GM12878 (cell line): ENCODE measurements around the gene SMARCC1. TPM values are rescaled to one million over a fixed set of nuclear protein-coding genes. Genes with fewer than 3 reads are reported as not detected.

ENCODE experiments used
- ATAC-seq: fragments of 200-7000 bp; cut with Tn5 transposase; 3 replicates; pipeline ENCODE4 v1.9.1; 2020; ENCODE audit warnings: mild to moderate bottlenecking, moderate library complexity
- BruUV-seq: library from RNA; stranded (reverse); fragments of 400-500 nt; replicated peaks from 2 replicates; lab custom pipeline; 2021; lab: Mats Ljungman, UMichigan
- CTCF ChIA-PET: fragments of 300-600 bp; sonication (Branson Sonifier 250); formaldehyde crosslinking; extraction: SDS; loops from one replicate; lab custom pipeline; 2021; ENCODE audit warnings: inconsistent platforms; lab: Yijun Ruan, JAX
- POLR2A ChIA-PET: fragments of 350-600 bp; formaldehyde crosslinking; extraction: SDS; loops from one replicate; lab custom pipeline; 2021; ENCODE audit warnings: inconsistent platforms; lab: Charles Lee
- RAD21 ChIA-PET: fragments of 300-600 bp; sonication (Branson Sonifier 250); formaldehyde crosslinking; loops from one replicate; lab custom pipeline; 2023; ENCODE audit warnings: antibody characterized with exemption; ENCODE audit not compliant: unreplicated experiment; lab: Charles Lee
- SMC1A ChIA-PET: fragments of 300-600 bp; sonication (Branson Sonifier 250); formaldehyde crosslinking; loops from one replicate; lab custom pipeline; 2023; ENCODE audit not compliant: unreplicated experiment, uncharacterized antibody; lab: Charles Lee
- DNase-seq: peaks from one replicate; pipeline ENCODE4 v3.0.0-alpha.2; 2011; ENCODE audit warnings: low read depth, low spot score
- FAIRE-seq: peaks from 3 replicates; lab custom pipeline; 2011; peaks lifted over from hg19 to GRCh38; lab: Jason Lieb, UNC
- H2AFZ ChIP-seq: 2 replicates; pipeline ENCODE4 v1.6.0; 2011; ENCODE audit warnings: low read depth, low read length, control low read depth; ENCODE audit not compliant: control insufficient read depth
- H3K27ac ChIP-seq: 2 replicates; pipeline ENCODE4 v1.5.1; 2011; ENCODE audit warnings: control low read depth; ENCODE audit not compliant: control insufficient read depth, insufficient read depth
- H3K27me3 ChIP-seq, 2 experiments: replicated peaks in 1 of 2; 2 replicates each; pipeline versions ENCODE4 v1.6.0 to v1.6.1; 2011; ENCODE audit warnings: low read length in 1 of 2; ENCODE audit not compliant: control insufficient read depth in 2 of 2, insufficient read depth in 2 of 2
- H3K36me3 ChIP-seq, 2 experiments: 2 replicates each; pipeline ENCODE4 v1.5.1; 2011; ENCODE audit warnings: low read length in 1 of 2; ENCODE audit not compliant: control insufficient read depth in 2 of 2, insufficient read depth in 2 of 2
- H3K4me1 ChIP-seq: 2 replicates; pipeline ENCODE4 v1.6.1; 2011; ENCODE audit warnings: mild to moderate bottlenecking, low read length, moderate library complexity, mixed read lengths; ENCODE audit not compliant: control insufficient read depth, insufficient read depth
- H3K4me2 ChIP-seq: 2 replicates; pipeline ENCODE4 v1.6.0; 2011; ENCODE audit warnings: control low read depth; ENCODE audit not compliant: control insufficient read depth, insufficient read depth
- H3K4me3 ChIP-seq: fragments of 200-600 bp; sonication (generic); 2 replicates; pipeline ENCODE4 v1.5.1; 2016
- H3K79me2 ChIP-seq: 2 replicates; pipeline ENCODE4 v1.6.0; 2011; ENCODE audit warnings: low read length; ENCODE audit not compliant: control insufficient read depth, insufficient read depth
- H3K9ac ChIP-seq: 2 replicates; pipeline ENCODE4 v1.8.0; 2011; ENCODE audit warnings: low read length, control low read depth, mixed read lengths; ENCODE audit not compliant: control insufficient read depth, insufficient read depth
- H3K9me3 ChIP-seq: replicated peaks from 3 replicates; pipeline ENCODE4 v1.5.1; 2011; ENCODE audit warnings: mild to moderate bottlenecking, low read length; ENCODE audit not compliant: control insufficient read depth, insufficient read depth
- H4K20me1 ChIP-seq: 2 replicates; pipeline ENCODE4 v1.6.0; 2011; ENCODE audit not compliant: control insufficient read depth, insufficient read depth
- ASH2L ChIP-seq: fragments of 300-600, 200-600 bp; sonication (generic); IDR thresholded peaks from 2 replicates; pipeline ENCODE4 v1.6.1; 2017; ENCODE audit warnings: low read depth, mild to moderate bottlenecking, borderline replicate concordance
- CHD2 ChIP-seq: IDR thresholded peaks from 2 replicates; pipeline ENCODE4 v1.6.1; 2011; ENCODE audit warnings: low read depth, low read length, improper control_type of control experiment, borderline replicate concordance
- FOS ChIP-seq: IDR thresholded peaks from 3 replicates; pipeline ENCODE4 v1.6.1; 2011; ENCODE audit warnings: borderline replicate concordance; ENCODE audit not compliant: insufficient read length; ENCODE audit errors: extremely low read depth
- MXI1 ChIP-seq: fragments of 150-350 bp; IDR thresholded peaks from 2 replicates; pipeline ENCODE4 v1.6.1; 2011; ENCODE audit warnings: low read depth, mild to moderate bottlenecking, inconsistent platforms, low read length, improper control_type of control experiment
- SMAD1 ChIP-seq: fragments of 450-650 bp; IDR thresholded peaks from 2 replicates; pipeline ENCODE4 v1.6.1; 2018; ENCODE audit warnings: mild to moderate bottlenecking, low read depth; ENCODE audit not compliant: partially characterized antibody
- TAF1 ChIP-seq: IDR thresholded peaks from 2 replicates; pipeline ENCODE4 v1.6.1; 2011; ENCODE audit warnings: mild to moderate bottlenecking, low read depth, low read length, borderline replicate concordance
- TCF7 ChIP-seq: IDR thresholded peaks from 2 replicates; pipeline ENCODE4 v1.6.1; 2014; ENCODE audit warnings: antibody characterized with exemption, borderline replicate concordance
- WRNIP1 ChIP-seq: IDR thresholded peaks from 2 replicates; pipeline ENCODE4 v1.6.1; 2011; ENCODE audit warnings: low read depth, low read length, improper control_type of control experiment, borderline replicate concordance
- ZNF274 ChIP-seq: IDR thresholded peaks from one replicate; pipeline ENCODE4 v1.8.0; 2011; ENCODE audit not compliant: insufficient read length, insufficient read depth
- WGBS: methylation state at CpG from one replicate; pipeline ENCODE4 v1.1.6; 2016; ENCODE audit warnings: low lambda C conversion rate; ENCODE audit not compliant: insufficient replicate concordance, insufficient coverage; ENCODE audit errors: missing lambda C conversion rate; 5-methylcytosine and 5-hydroxymethylcytosine counted together
- in situ Hi-C: fragments of 300-500 bp; cut with MboI; formaldehyde crosslinking; loops from 9 replicates; pipeline ENCODE4 v1.14.3; 2018; ENCODE audit warnings: mixed read lengths
- intact Hi-C: fragments of 100-400 bp; cut with micrococcal nuclease; formaldehyde crosslinking; loops from one replicate; pipeline ENCODE4 v1.14.2; 2022; ENCODE audit not compliant: unreplicated experiment
- polyA plus RNA-seq, 11 experiments: library from polyadenylated mRNA; depleted of rRNA in 4 of 11; unstranded in 6 of 11; stranded (reverse) in 5 of 11; fragments of >200 nt; fragmentation: Nextera tagmentation in 4 of 11; fragmentation: Illumina TruSeq in 1 of 11; extraction: Ambion mirVana in 4 of 11; extraction: Trizol in 1 of 11; gene quantifications; 1 replicate in 1 of 11; 2 replicates in 10 of 11; pipeline versions ENCODE4 v1.2.1 to v1.2.3, GENCODE V29; 2011 to 2016; ENCODE audit warnings: inconsistent platforms in 2 of 11, missing spikeins in 2 of 11, low read depth in 1 of 11
- total RNA-seq, 4 experiments: library from RNA; depleted of rRNA in 3 of 4; stranded (reverse); fragments of >200 nt in 3 of 4; fragmentation: Illumina TruSeq in 1 of 4; extraction: Trizol in 1 of 4; gene quantifications; 2 replicates each; pipeline versions ENCODE4 v1.2.1 to v1.2.3, GENCODE V29; 2013 to 2021

Gene SMARCC1
- total and polyA plus RNA-seq, 10 of the 15 experiments (the other 5 are each of a cell fraction or from before 2014, with no cell fraction given), result 26.6 to 147 (median 57.1) TPM

DNA sequence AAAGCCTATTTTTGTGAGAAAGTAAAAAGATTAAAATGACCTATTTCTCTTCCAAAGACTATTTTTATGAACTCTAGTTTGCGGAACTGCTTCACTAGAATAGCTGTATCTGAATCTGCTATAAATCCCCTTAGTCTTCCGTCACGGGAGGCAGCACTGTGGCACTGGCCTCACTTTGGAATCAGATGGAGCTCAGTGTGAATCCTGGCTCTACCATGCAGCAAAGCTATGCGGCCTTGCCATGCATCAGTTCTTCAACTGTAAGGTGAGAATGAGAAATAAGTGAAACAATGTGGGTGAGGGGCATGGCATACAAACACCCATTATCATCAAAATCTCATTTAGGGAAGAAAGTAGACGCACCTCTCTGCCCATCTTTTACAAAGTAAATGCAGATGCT lies 175.5 kb downstream of the SMARCC1 start:
- Histone ChIP-seq H3K4me3 (no peak overlapping the region), H3K27me3 (no peaks in the 10 kb centered on the region), H2AFZ (no peak overlapping the region)
- TF ChIP-seq TCF7 (no peak), MXI1 (no peak), ASH2L (no peak), TAF1 (no peak), CHD2 (no peak), WRNIP1 (no peak), ZNF274 (no peak), SMAD1 (no peak), FOS (no peak)
- TF ChIP-seq, all 136 proteins: peak for 0
- ATAC-seq (no peak), DNase-seq (no peak), FAIRE-seq (no peak)
- Histone ChIP-seq H3K79me2 (no peaks in the 10 kb centered on the region), H3K4me1 (no peaks in the 10 kb centered on the region), H3K4me2 (no peak overlapping the region), H3K9ac (no peak overlapping the region), H3K9me3 (no peaks in the 10 kb centered on the region), H3K36me3 (peaks cover 13 to 27% of the 10 kb centered on the region in 2 experiments), H4K20me1 (no peaks in the 10 kb centered on the region), H3K27ac (no peak overlapping the region)
- CTCF ChIA-PET, result interaction anchor here (3.2 kb wide), 1 partner anchor 10 kb away, joined by 8 read pairs; no protein-coding TSS in a partner anchor
- POLR2A ChIA-PET, result interaction anchor here (0.6 kb wide), 1 partner anchor 24 kb away, joined by 3 read pairs; no protein-coding TSS in a partner anchor
- intact Hi-C loops (no loop called here), in situ Hi-C loops (no loop called here)
- RAD21 ChIA-PET, result interaction anchor here (0.7 kb wide), 1 partner anchor 10 kb away, joined by 3 read pairs; no protein-coding TSS in a partner anchor
- SMC1A ChIA-PET, result interaction anchor here (0.7 to 1.4 kb wide), 3 partner anchors 10 to 45 kb away, joined by 3 to 7 read pairs (median 4); no protein-coding TSS in a partner anchor
- BruUV-seq, result no TSS peak
- WGBS, result 88% methylated on average over 5 of the region's 5 CpGs
